ENCODE measurements around the gene OCLN.
"Not testable (repeated sequence)": the region's sequence is repeated elsewhere in the genome, so short reads cannot be mapped to it uniquely, and the experiment has no call there.

Gene OCLN

GRCh38 chr5:69502767-69503488 lies 10.3 kb downstream of the OCLN start:
- no peak overlapping the region for H3K27ac Mint-ChIP-seq
- no peaks in the 10 kb centered on the region for H3K4me1 Mint-ChIP-seq (ENCODE audit: low read depth)
- no peak overlapping the region for H3K4me3 Mint-ChIP-seq
- peaks cover 19% of the 10 kb centered on the region for H3K27me3 Mint-ChIP-seq
- no peaks in the 10 kb centered on the region for H3K36me3 Mint-ChIP-seq (ENCODE audit: low read depth)
- H3K9me3 Mint-ChIP-seq = no peaks in the 10 kb centered on the region
- DNase-seq = no peak

GRCh38 chr5:69504036-69504435 lies 11.4 kb downstream of the OCLN start:
- DNase-seq = no peak
- H3K27me3 Mint-ChIP-seq = peaks cover 19% of the 10 kb centered on the region
- no peak overlapping the region for H3K27ac Mint-ChIP-seq
- no peaks in the 10 kb centered on the region for H3K36me3 Mint-ChIP-seq (ENCODE audit: low read depth)
- H3K4me3 Mint-ChIP-seq = no peak overlapping the region
- no peaks in the 10 kb centered on the region for H3K9me3 Mint-ChIP-seq
- H3K4me1 Mint-ChIP-seq (ENCODE audit: low read depth) = no peaks in the 10 kb centered on the region

GRCh38 chr5:69505306-69505705 lies 12.7 kb downstream of the OCLN start:
- H3K4me1 Mint-ChIP-seq (ENCODE audit: low read depth) = no peaks in the 10 kb centered on the region
- H3K9me3 Mint-ChIP-seq = no peaks in the 10 kb centered on the region
- no peak overlapping the region for H3K27ac Mint-ChIP-seq
- no peak overlapping the region for H3K4me3 Mint-ChIP-seq
- DNase-seq = no peak
- H3K36me3 Mint-ChIP-seq (ENCODE audit: low read depth) = no peaks in the 10 kb centered on the region
- H3K27me3 Mint-ChIP-seq = peaks cover 13% of the 10 kb centered on the region

- DNase-seq = no peak
- Mint-ChIP-seq H3K4me1 (ENCODE audit: low read depth) (no peaks in the 10 kb centered on the region), H3K27ac (no peak overlapping the region), H3K36me3 (ENCODE audit: low read depth) (no peaks in the 10 kb centered on the region), H3K9me3 (no peaks in the 10 kb centered on the region), H3K4me3 (no peak overlapping the region), H3K27me3 (no peaks in the 10 kb centered on the region)
Observed at GRCh38 chr5:69509212-69509611, 16.6 kb downstream of the OCLN start.

- DNase-seq = no peak
- no peak overlapping the region for H3K27ac Mint-ChIP-seq
- no peak overlapping the region for H3K4me3 Mint-ChIP-seq
- no peaks in the 10 kb centered on the region for H3K27me3 Mint-ChIP-seq
- no peaks in the 10 kb centered on the region for H3K9me3 Mint-ChIP-seq
- no peaks in the 10 kb centered on the region for H3K4me1 Mint-ChIP-seq (ENCODE audit: low read depth)
- H3K36me3 Mint-ChIP-seq (ENCODE audit: low read depth) = no peaks in the 10 kb centered on the region
Observed at GRCh38 chr5:69510694-69511093, 18.1 kb downstream of the OCLN start.

- Mint-ChIP-seq H3K27me3 (no peaks in the 10 kb centered on the region), H3K4me3 (no peak overlapping the region), H3K36me3 (ENCODE audit: low read depth) (no peaks in the 10 kb centered on the region), H3K9me3 (no peaks in the 10 kb centered on the region), H3K27ac (no peak overlapping the region), H3K4me1 (ENCODE audit: low read depth) (no peaks in the 10 kb centered on the region)
- no peak for DNase-seq
Observed at GRCh38 chr5:69512740-69513260, 20.2 kb downstream of the OCLN start.

GRCh38 chr5:69515570-69515969 lies 23.0 kb downstream of the OCLN start:
- H3K27me3 Mint-ChIP-seq; H3K27ac Mint-ChIP-seq; H3K36me3 Mint-ChIP-seq (ENCODE audit: low read depth); H3K9me3 Mint-ChIP-seq; H3K4me1 Mint-ChIP-seq (ENCODE audit: low read depth); DNase-seq; H3K4me3 Mint-ChIP-seq: not testable (repeated sequence)

- H3K4me3 Mint-ChIP-seq = no peak overlapping the region
- H3K4me1 Mint-ChIP-seq (ENCODE audit: low read depth) = no peaks in the 10 kb centered on the region
- H3K9me3 Mint-ChIP-seq = no peaks in the 10 kb centered on the region
- no peaks in the 10 kb centered on the region for H3K36me3 Mint-ChIP-seq (ENCODE audit: low read depth)
- peaks cover 3% of the 10 kb centered on the region for H3K27me3 Mint-ChIP-seq
- no peak for DNase-seq
- H3K27ac Mint-ChIP-seq = no peak overlapping the region
Observed at GRCh38 chr5:69516769-69517168, 24.2 kb downstream of the OCLN start.

- DNase-seq = no peak
- H3K27ac Mint-ChIP-seq = no peak overlapping the region
- H3K4me3 Mint-ChIP-seq = no peak overlapping the region
- no peaks in the 10 kb centered on the region for H3K36me3 Mint-ChIP-seq (ENCODE audit: low read depth)
- no peaks in the 10 kb centered on the region for H3K9me3 Mint-ChIP-seq
- no peaks in the 10 kb centered on the region for H3K4me1 Mint-ChIP-seq (ENCODE audit: low read depth)
- H3K27me3 Mint-ChIP-seq = peaks cover 3% of the 10 kb centered on the region
Observed at GRCh38 chr5:69517763-69518212, 25.2 kb downstream of the OCLN start.

- no peak overlapping the region for H3K4me3 Mint-ChIP-seq
- H3K9me3 Mint-ChIP-seq = no peaks in the 10 kb centered on the region
Observed at GRCh38 chr5:69519285-69519684, 26.7 kb downstream of the OCLN start.

GRCh38 chr5:69522035-69522434 lies 29.4 kb downstream of the OCLN start:
- Mint-ChIP-seq H3K4me3 (no peak overlapping the region), H3K27ac (no peak overlapping the region), H3K4me1 (ENCODE audit: low read depth) (no peaks in the 10 kb centered on the region), H3K9me3 (no peaks in the 10 kb centered on the region), H3K36me3 (ENCODE audit: low read depth) (no peaks in the 10 kb centered on the region), H3K27me3 (peaks cover 3% of the 10 kb centered on the region)
- no peak for DNase-seq

More at GRCh38 chr5:69519285-69519684, 26.7 kb downstream of the OCLN start:
- H3K36me3 Mint-ChIP-seq (ENCODE audit: low read depth) = no peaks in the 10 kb centered on the region
- H3K27me3 Mint-ChIP-seq = peaks cover 3% of the 10 kb centered on the region
- DNase-seq = no peak
- H3K27ac Mint-ChIP-seq = no peak overlapping the region
- no peaks in the 10 kb centered on the region for H3K4me1 Mint-ChIP-seq (ENCODE audit: low read depth)

GRCh38 chr5:69525490-69525889 lies 32.9 kb downstream of the OCLN start:
- H3K36me3 Mint-ChIP-seq (ENCODE audit: low read depth) = no peaks in the 10 kb centered on the region
- no peak overlapping the region for H3K4me3 Mint-ChIP-seq
- H3K27me3 Mint-ChIP-seq = peaks cover 6% of the 10 kb centered on the region
- H3K4me1 Mint-ChIP-seq (ENCODE audit: low read depth) = no peaks in the 10 kb centered on the region
- no peaks in the 10 kb centered on the region for H3K9me3 Mint-ChIP-seq
- no peak overlapping the region for H3K27ac Mint-ChIP-seq
- no peak for DNase-seq

GRCh38 chr5:69526660-69527059 lies 34.1 kb downstream of the OCLN start:
- Mint-ChIP-seq H3K9me3 (no peaks in the 10 kb centered on the region), H3K36me3 (ENCODE audit: low read depth) (no peaks in the 10 kb centered on the region), H3K27me3 (peaks cover 9% of the 10 kb centered on the region), H3K27ac (no peak overlapping the region), H3K4me3 (no peak overlapping the region), H3K4me1 (ENCODE audit: low read depth) (no peaks in the 10 kb centered on the region)
- no peak for DNase-seq

GRCh38 chr5:69527128-69527770 lies 34.7 kb downstream of the OCLN start:
- Mint-ChIP-seq H3K36me3 (ENCODE audit: low read depth) (no peaks in the 10 kb centered on the region), H3K9me3 (no peaks in the 10 kb centered on the region), H3K27ac (no peak overlapping the region), H3K27me3 (peaks cover 10% of the 10 kb centered on the region), H3K4me3 (no peak overlapping the region), H3K4me1 (ENCODE audit: low read depth) (no peaks in the 10 kb centered on the region)
- DNase-seq = no peak

- Mint-ChIP-seq H3K9me3 (no peaks in the 10 kb centered on the region), H3K27me3 (peaks cover 10% of the 10 kb centered on the region), H3K4me1 (ENCODE audit: low read depth) (no peaks in the 10 kb centered on the region), H3K27ac (no peak overlapping the region), H3K4me3 (no peak overlapping the region), H3K36me3 (ENCODE audit: low read depth) (no peaks in the 10 kb centered on the region)
- DNase-seq = no peak
Observed at GRCh38 chr5:69528035-69528434, 35.4 kb downstream of the OCLN start.

Measured in activated T-cell treated with anti-CD3 and anti-CD28 coated beads, Interleukin-2, amount 50 U/mL, for 24 hours (primary cell).